Measurements from ENCODE around the gene PPP2R2D. TPM values are rescaled to one million over a fixed set of nuclear protein-coding genes. Genes with fewer than 3 reads are reported as not detected.

The PPP2R2D gene
- 39.1 and 45.4 TPM in 2 replicates for total RNA-seq (2014; rRNA removed; shearing (Covaris generic); ENCODE audit: low replicate concordance)

DNA sequence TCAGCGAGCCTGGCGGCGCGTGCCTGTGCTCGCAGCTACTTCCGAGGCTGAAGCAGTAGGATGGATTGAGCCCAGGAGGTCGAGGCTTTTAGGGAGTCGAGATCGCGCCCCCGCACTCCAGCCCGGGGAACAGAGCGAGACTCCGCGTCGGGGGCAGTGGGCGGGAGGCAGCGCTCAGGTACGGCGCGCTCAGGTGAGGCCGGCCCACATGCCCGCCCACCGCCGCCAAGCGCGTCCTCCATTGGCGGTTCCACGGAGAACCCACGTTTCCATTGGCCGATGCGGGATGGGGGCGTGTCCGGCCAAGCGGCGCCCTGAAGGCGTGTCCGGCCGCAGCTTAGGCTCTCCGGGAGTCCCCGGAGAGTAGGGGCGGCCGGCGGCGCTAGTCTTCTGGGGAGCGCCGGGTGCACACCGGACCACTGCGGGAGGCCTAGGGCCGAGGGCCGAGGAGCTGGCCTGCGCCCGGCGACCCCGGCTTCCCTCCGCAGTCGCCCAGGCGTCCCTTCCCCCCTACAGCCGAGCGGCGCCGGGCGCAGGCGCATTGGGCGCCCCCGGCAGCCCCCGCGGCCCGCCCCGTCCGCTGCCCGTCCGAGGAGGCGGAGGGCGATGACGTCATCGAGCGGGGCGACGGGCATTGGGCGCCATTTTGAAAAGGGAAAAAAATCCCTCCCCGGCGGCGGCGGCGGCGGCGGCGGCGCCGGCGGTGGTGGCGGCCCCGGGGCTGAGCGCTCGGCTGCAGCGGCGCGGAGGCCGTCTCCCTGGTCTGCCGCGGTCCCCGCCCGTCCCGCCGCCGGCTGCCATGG lies at the start of gene PPP2R2D:
Gene PPP2R2D, plus strand, starts transcription at position 659 of the 803 bp plus-strand sequence. Its CDS starts 141 bp downstream, at position 800.
- in situ Hi-C loops (cut with HindIII; ENCODE audit: low pct_unique_long_range_greater_than_20kb, low sequenced_read_pairs), result no loop called here
- peak; percentile 92 for DNase-seq (ENCODE audit: low read depth)

DNA sequence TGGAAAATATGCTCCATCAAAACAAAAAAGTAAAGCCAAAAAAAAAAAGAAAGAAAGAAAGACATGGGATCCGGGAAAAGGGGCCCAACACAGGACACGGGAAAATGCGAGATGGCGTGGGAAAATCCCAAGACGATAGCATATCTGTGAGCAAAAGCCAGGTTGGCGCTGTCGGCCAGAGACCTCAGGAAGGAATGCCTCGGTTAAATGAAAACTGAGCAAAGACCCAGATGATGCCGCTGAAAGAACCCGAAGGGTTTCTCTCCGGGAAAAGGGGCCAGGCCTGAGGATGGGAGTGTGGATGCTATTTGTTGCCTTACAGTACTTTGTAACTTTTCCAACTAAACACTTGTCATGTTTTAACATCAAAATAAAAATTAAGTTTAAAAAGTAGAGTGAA lies 49.5 kb upstream of the PPP2R2D start:
- in situ Hi-C loops (cut with HindIII; ENCODE audit: low pct_unique_long_range_greater_than_20kb, low sequenced_read_pairs), result no loop called here
- no peak for DNase-seq (ENCODE audit: low read depth)

DNA sequence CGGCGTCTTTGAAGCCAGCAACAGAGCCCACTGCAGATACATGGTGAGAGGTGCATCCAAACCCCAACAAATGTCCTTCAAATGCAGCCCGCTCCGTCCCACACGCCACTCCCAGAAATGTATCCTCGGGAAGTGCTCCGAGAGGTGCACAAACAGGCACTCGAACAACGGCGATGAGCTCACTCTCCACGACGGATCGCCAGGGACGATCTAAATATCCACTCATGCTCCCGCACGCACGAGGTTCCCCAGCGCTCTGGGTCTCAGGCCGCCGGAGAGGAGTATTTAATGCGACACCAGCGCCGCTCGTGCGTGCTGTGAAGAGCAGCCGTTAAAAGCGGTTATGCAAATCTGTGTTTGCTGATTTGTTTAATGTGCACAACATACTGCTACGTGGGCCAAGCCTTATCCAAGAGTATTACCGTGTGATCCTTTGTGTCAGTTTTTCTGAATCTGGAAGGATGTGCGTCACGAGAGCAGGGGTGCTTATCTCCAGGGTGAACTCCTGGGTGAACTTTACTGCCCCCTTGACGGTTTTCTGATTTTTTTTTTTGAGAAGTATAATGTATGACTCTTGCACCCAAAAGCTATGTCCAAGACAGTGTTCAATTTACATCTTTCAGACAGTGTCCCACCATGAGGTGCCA lies 48.5 kb upstream of the PPP2R2D start:
- in situ Hi-C loops (cut with HindIII; ENCODE audit: low pct_unique_long_range_greater_than_20kb, low sequenced_read_pairs), result no loop called here
- DNase-seq (ENCODE audit: low read depth), result no peak

DNA sequence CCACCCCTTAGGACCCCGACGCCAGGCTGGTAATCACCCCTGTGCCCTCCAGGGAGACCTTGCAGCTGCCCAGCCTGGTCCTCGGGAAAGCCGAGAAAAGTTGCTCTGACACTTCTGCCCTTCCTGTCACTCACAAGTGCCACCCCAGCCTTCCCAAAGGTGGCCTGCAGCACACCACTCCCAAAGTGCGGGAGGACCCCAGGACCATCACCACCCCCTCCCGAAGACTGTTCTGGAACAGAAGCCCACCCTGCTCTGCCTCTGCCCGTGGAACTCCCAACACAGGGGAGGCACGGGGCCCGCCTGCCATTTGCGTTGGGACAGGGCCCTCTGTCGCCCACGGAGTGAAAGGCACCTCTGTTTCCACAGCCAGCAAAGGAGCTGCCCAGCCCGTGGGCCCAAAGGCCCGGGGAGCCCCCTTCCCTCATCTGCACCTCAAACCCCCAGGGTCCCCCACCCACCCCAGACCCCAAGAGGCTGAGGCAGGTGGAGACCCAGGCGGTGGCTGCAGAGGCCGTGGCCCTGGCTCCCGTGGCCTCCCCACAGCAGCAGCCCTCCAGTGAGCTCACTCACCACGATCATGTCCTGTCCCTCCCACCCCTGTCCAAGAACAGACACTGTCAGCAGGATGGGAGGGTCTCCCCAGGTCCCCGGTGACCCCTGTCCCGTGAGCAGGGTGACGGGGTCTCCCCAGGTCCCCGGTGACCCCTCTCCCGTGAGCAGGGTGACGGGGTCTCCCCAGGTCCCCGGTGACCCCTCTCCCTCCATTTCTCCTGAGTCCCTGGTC lies 47.8 kb upstream of the PPP2R2D start:
- DNase-seq (ENCODE audit: low read depth), result no peak
- in situ Hi-C loops (cut with HindIII; ENCODE audit: low pct_unique_long_range_greater_than_20kb, low sequenced_read_pairs), result no loop called here

DNA sequence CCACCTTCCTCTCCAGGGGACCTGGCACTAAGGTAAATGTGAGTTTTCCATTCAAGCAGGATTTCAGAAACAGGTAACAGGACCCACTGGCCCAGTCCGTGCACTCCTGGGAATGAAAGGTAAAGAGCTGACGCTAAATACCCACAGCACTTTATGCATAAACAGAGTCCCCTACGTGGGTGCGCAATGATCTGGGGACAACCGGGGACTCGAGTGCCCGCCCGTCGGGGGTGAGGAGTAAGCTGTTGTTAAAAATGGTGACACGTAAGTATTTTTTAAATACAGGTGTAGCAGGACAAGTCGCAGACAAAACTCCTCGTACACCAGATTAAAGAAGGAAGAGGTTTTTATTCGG lies 47.2 kb upstream of the PPP2R2D start:
- in situ Hi-C loops (cut with HindIII; ENCODE audit: low pct_unique_long_range_greater_than_20kb, low sequenced_read_pairs), result no loop called here
- DNase-seq (ENCODE audit: low read depth), result no peak

DNA sequence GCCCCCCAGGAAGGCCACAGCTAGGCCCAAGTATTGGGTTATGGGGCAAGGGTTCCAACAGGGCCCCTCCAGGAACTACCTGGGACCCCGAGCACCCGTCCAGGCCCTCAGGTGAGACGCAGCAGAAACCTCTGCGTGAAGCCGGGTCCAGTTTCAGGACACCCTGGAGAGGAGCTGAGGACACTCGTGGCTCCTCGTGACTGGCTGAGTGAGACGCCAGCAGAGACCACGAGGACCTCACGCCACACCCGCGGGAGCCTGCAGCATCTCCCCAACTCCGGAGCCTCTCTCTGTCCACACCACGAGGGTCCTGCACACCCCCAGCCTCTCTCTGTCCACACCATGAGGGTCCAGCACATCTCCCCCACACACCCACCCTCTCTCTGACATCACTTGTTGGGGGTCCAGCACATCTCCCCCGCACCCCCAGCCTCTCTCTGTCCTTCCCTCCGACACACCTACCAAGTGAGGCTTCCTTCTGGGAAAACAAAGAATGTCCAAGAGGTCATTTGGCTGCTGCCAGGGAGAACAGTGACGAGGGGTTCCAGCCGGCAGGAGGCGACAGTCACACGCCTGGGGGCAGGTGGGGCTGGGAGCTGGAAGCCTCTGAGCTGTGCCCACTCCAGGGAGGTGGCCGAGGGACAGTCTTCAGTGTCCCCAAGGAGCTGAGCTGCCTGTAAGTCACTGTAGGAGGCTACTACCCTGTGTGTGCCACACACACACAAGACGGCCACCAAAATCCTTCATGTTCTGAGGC lies 46.1 kb upstream of the PPP2R2D start:
- in situ Hi-C loops (cut with HindIII; ENCODE audit: low pct_unique_long_range_greater_than_20kb, low sequenced_read_pairs), result no loop called here

DNA sequence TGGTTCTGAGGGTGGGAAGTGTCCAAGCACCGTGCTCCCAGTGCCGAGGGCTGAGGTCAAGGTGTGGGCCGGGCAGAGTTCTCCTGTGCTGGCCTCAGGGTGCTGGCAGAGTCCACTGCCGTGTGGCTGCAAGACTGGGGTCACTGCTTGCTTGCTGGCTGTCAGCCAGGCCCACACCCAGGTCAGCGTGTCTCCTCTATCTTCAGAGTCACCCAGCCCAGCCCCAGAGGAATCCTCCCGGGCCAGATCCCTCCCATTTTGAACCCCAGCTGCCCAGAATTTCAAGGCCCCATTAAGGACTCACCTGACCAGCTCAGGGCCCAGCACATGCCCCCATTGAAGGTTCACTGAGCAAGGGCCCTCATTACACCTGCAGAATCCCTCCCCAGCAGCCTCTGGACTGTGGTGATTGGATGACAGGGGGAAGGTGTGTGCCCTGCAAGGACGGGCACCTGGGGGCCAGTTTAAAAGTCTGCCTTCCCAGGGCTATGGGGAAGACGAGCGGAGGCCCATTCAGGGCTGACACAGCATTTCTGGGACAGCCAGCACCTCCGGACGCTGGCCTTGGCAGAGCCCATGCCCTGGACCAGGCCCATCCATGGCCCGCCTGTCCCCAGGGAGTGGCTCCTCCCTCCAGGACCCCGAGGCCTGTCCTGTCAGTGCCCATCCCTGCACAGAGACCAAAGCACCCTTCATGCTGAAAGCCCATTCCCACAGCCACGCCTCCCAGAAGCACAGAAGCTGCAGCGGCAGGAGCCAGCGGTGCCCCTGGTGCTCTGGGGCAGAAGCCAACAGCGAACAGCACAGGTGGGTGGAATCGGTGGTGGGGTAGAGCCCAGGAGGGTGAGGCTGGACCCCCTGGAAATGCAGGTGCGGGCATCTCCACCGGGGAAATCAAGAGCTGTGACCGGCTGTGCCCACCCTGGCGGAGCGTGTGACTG lies 45.1 kb upstream of the PPP2R2D start:
- in situ Hi-C loops (cut with HindIII; ENCODE audit: low pct_unique_long_range_greater_than_20kb, low sequenced_read_pairs), result no loop called here
- DNase-seq (ENCODE audit: low read depth), result no peak

More for the DNA sequence above, 46.1 kb upstream of the PPP2R2D start:
- DNase-seq (ENCODE audit: low read depth), result no peak

DNA sequence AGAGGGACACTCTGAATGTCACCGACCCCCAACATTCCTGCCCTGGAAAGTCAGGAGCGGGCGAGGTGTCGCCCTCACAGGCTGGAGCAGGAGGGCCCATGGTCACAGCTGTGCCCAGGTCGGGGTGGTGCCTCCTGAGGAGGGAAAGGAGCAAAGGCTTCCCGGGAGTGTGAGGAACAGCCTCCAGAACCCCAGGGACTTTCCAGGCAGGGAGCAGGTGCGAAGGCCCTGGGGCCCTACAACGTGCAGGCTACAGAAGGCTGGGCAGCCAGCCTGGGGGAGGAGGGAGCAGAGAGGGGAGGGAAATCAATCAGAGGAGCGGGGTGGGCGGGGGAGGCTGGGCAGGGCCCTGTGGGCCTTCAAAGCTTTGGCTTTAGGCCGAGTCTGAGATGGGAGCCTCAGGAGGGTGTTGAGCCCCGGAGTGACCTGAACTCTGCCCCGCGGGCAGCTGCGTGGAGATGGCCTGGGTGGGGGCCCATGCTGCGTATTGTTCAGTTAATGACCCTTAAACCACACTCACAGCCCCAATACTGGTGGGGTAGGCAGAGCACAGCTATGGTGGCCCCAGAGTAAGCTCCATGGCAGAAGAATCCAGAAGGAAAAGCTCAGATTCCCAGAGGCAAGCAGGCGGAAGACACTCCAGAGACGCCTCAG lies 44.2 kb upstream of the PPP2R2D start:
- in situ Hi-C loops (cut with HindIII; ENCODE audit: low pct_unique_long_range_greater_than_20kb, low sequenced_read_pairs), result no loop called here

DNA sequence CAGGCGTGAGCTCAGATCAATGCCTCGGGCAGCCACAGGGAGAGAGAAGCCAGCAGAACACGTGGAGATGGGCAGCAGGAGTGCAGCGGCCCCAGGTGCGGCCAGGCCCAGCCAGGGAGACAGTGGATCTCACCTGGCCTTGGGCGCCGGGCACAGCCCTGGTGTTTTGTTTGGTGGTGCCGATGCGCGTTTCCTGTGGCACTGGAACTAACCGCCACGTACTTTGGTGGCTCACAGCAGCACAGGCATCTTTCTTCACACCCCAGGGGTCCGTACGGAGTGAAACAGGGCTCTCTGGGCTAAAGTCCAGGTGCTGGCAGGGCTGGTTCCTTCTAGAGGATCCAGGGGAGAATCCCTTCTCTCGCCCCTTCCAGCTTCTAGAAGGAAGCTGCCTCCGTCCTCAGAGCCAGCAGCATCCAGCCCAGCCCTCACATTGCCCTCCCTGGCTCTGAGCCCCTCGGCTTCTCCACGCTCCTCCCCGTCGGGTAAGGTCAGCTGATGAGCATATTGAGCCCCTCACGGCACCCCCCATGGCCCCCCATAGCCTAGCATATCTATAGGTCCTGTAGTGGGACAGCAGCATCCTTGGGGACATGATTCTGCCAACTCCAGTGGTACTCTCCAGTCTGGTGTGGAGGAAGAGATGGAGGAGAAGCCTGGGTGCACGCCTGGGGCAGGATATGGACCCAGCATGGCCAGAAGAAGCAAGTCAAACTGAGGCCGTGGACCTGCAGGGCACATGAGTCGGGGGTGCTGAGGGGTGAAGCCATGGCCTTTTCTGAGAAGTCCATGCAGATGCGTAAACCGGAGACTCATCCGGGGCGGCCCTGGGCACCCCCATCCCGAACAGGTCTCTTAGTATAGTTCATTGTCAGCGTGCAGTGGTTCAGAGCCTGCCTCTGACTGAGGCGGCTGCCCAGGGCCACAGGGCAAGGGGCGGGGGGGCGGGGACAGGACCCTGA lies 43.4 kb upstream of the PPP2R2D start:
- in situ Hi-C loops (cut with HindIII; ENCODE audit: low pct_unique_long_range_greater_than_20kb, low sequenced_read_pairs), result no loop called here
- no peak for DNase-seq (ENCODE audit: low read depth)

More for the DNA sequence above, 44.2 kb upstream of the PPP2R2D start:
- DNase-seq (ENCODE audit: low read depth), result no peak

DNA sequence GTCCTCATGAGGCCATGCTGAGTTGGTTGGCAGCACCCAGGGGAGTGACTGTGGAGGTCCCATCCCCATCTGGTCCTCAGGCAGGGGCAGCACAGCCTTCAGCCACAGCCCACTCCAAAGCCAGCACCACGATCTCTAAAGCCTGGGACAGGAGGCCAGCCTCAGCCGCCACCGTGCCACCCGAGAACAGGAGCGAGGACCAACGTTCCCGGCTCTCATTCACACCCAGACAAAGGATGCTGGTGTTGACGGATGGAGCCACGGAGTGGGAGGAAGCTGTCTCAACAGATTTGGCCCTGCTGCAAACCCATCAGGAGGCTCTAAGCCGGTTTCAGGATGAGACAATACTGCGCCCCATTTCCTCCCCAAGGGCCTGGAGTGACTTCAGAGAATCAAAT lies 42.7 kb upstream of the PPP2R2D start:
- DNase-seq (ENCODE audit: low read depth), result no peak
- in situ Hi-C loops (cut with HindIII; ENCODE audit: low pct_unique_long_range_greater_than_20kb, low sequenced_read_pairs), result no loop called here

DNA sequence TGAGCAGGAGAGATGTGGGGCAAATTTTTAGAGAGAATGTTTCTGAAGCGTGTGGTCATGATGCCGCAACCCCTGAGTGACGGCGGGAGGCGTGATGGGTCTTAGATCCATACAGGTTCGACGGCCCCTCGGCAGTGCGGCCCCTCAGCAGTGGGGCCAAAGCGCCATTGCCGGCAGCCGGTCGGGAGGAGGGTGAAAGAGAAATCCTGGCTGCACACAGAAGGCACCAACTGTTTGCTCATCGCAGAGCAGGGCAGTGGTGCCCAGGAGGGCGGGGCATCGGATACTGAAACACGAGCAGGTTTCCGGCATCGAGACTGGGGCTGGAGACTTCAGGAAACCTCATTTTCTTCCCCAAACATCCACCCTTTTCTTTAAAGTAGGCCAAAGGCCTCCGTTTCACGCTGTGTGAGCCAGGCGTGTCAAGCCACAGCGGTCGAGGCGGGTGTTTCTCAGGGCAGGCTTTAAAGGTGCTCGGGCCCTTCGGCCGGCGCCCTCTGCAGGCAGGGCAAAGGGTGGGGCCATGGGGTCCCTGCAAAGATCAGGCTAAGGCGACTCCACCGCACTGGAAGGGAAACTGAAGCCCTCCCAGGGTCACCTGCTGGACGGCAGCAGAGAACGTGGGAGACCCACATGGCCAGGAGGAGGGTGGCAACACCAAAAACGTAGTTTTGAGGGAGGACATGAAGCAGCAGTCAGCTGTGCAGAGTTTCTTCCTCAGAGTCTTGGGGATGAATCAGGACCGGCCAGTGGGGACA lies 42.0 kb upstream of the PPP2R2D start:
- no peak for DNase-seq (ENCODE audit: low read depth)
- in situ Hi-C loops (cut with HindIII; ENCODE audit: low pct_unique_long_range_greater_than_20kb, low sequenced_read_pairs), result no loop called here

DNA sequence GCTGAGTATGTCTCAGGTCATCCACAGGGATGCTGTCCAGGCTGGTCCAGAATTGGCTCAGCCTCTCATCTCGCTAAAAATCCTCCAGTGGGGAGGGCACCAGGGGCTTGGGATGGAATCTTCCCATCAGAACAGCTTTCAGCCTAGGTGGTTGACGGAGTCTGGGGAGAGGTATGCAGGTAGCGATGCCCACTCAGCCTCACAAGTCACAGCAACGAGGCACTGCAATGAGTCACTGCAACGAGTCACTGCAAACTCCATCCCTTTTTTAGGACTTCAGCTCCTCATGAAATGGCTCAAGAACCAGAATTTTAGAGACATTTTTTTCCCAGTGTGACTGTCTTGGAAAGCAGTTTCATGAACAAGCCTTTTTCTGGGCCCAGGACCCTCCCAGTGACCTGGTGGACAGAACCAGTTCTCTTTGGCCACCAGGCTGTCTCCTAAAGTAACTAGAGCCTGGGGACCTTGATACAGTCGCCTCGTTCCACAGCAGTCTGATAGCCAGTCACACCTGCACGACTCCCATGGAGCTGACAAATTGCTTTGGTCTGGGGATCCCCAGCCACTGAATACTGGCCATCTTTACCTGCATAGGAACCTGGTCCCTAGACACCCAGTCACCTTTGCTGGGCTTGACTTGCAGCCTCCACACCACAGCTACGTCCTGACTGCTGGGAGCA lies 41.3 kb upstream of the PPP2R2D start:
- DNase-seq (ENCODE audit: low read depth), result no peak
- in situ Hi-C loops (cut with HindIII; ENCODE audit: low pct_unique_long_range_greater_than_20kb, low sequenced_read_pairs), result no loop called here

DNA sequence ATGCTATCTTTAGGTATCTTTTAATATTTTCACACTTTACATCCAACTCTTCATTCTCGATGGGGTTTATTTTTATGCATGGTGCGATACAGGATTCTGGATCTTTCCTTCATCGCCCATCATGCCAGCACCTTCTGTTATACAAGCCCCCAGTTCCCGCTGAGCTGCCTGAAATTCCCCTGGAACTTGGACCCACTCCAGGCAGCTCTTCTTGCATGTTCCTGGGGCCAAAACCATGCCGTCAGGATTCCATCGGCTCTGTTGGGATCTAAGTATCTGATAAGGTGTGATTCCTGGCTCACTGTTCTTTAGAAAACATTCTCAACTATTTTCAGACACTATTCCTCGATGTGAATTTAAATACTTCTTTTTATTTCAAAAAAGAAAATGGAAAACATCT lies 40.5 kb upstream of the PPP2R2D start:
- DNase-seq (ENCODE audit: low read depth), result no peak
- in situ Hi-C loops (cut with HindIII; ENCODE audit: low pct_unique_long_range_greater_than_20kb, low sequenced_read_pairs), result no loop called here

DNA sequence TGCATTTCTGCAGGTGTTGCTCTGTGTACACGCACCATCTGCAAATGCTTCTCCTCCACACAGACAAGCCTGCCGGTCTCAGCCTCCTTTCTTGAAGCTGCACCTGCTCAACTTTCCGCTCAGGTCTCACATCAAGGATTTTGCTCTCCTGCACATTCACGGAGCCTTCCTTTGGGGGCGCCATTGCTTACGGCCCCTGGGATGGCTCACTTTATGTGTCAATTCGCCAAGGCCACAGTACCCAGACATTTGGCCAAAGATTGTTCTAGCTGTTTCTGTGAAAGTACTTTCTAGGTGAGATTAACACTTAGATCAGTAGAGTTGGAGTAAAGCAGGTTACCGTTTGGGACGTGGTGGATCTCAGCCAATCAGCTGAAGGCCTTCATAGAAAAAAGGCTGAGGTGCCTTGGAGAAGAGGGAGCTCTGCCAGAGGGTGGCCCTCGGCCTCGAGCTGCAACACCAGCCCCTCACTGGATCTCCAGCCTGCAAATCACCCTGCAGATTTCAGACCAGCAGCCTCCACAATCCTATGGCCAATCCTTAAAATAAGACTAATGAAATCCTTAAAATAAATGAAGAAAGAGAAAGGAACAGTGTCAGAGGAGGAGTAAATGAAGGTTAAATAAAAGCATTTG lies 39.9 kb upstream of the PPP2R2D start:
- no peak for DNase-seq (ENCODE audit: low read depth)
- in situ Hi-C loops (cut with HindIII; ENCODE audit: low pct_unique_long_range_greater_than_20kb, low sequenced_read_pairs), result no loop called here

Measured in Caki2 (cell line).